Measurements from ENCODE around the gene ADAM19.

- TF ChIP-seq CTCF (conservative IDR thresholded peaks at IDR 0.05; ENCODE audit: low read length): no peak
- no peak for TF ChIP-seq EZH2phosphoT487 (IDR thresholded peaks at IDR 0.05; ENCODE audit: borderline replicate concordance, low read depth, low read length)
Observed at GRCh38 chr5:157543825-157544622, 31.6 kb downstream of the ADAM19 start.
